Naive thymus-derived CD8-positive, alpha-beta T cell (primary cell): ENCODE data around the gene CRYBA2. TPM values are rescaled to one million over a fixed set of nuclear protein-coding genes. Genes with fewer than 3 reads are reported as not detected.

Source experiments
- ATAC-seq, 2 donors: fragments of 150-1000 bp; cut with Tn5 transposase in 1 of 2; sonication (Bioruptor Pico), chemical (Tn5 transposase) in 1 of 2; 1 replicate in 1 of 2; 2 replicates in 1 of 2; pipeline ENCODE4 v1.10.0; 2021; ENCODE audit warnings: mild to moderate bottlenecking in 2 of 2, moderate library complexity in 2 of 2
- POLR2A ChIA-PET: fragments of 350-600 bp; sonication (Branson Sonifier 250); formaldehyde crosslinking; loops from one replicate; lab custom pipeline; 2021; ENCODE audit warnings: antibody characterized with exemption; lab: Charles Lee
- DNase-seq, 10 donors: peaks; one replicate each; pipeline versions ENCODE4 v3.0.0 to v3.0.0-alpha.2; 2020 to 2022
- H3K27ac Mint-ChIP-seq, 10 donors: one replicate each; pipeline ENCODE4 v1.8.0; 2020 to 2022; ENCODE audit warnings: mild to moderate bottlenecking in 10 of 10, mixed read lengths in 10 of 10, moderate library complexity in 4 of 10, inconsistent platforms in 1 of 10
- H3K27me3 Mint-ChIP-seq, 5 donors: one replicate each; pipeline ENCODE4 v1.8.0; 2021 to 2022; ENCODE audit warnings: mixed read lengths in 5 of 5
- H3K36me3 Mint-ChIP-seq, 3 donors: one replicate each; pipeline ENCODE4 v1.8.0; 2020 to 2022; ENCODE audit warnings: mixed read lengths in 3 of 3, mild to moderate bottlenecking in 2 of 3, inconsistent platforms in 1 of 3
- H3K4me1 Mint-ChIP-seq, 4 donors: one replicate each; pipeline ENCODE4 v1.8.0; 2021 to 2022; ENCODE audit warnings: mixed read lengths in 4 of 4
- H3K4me3 Mint-ChIP-seq, 10 donors: one replicate each; pipeline ENCODE4 v1.8.0; 2020 to 2022; ENCODE audit warnings: mild to moderate bottlenecking in 10 of 10, mixed read lengths in 10 of 10, moderate library complexity in 6 of 10, inconsistent platforms in 1 of 10
- H3K9me3 Mint-ChIP-seq, 9 donors: one replicate each; pipeline ENCODE4 v1.8.0; 2020 to 2022; ENCODE audit warnings: mixed read lengths in 9 of 9, mild to moderate bottlenecking in 3 of 9, inconsistent platforms in 1 of 9, moderate library complexity in 1 of 9
- polyA plus RNA-seq, 3 donors: library from polyadenylated mRNA; unstranded; fragments of 300-500 nt; fragmentation: Illumina TruSeq; gene quantifications; one replicate each; pipeline ENCODE4 v1.2.3, GENCODE V29; 2021
- total RNA-seq, 8 experiments: library from RNA in 2 of 8; stranded (reverse) in 2 of 8; gene quantifications; one replicate each; pipeline ENCODE4 v1.2.3 and lab custom pipeline; 2021 to 2026

The CRYBA2 gene
- total and polyA plus RNA-seq, 5 experiments from 2014 or later: not detected

DNA sequence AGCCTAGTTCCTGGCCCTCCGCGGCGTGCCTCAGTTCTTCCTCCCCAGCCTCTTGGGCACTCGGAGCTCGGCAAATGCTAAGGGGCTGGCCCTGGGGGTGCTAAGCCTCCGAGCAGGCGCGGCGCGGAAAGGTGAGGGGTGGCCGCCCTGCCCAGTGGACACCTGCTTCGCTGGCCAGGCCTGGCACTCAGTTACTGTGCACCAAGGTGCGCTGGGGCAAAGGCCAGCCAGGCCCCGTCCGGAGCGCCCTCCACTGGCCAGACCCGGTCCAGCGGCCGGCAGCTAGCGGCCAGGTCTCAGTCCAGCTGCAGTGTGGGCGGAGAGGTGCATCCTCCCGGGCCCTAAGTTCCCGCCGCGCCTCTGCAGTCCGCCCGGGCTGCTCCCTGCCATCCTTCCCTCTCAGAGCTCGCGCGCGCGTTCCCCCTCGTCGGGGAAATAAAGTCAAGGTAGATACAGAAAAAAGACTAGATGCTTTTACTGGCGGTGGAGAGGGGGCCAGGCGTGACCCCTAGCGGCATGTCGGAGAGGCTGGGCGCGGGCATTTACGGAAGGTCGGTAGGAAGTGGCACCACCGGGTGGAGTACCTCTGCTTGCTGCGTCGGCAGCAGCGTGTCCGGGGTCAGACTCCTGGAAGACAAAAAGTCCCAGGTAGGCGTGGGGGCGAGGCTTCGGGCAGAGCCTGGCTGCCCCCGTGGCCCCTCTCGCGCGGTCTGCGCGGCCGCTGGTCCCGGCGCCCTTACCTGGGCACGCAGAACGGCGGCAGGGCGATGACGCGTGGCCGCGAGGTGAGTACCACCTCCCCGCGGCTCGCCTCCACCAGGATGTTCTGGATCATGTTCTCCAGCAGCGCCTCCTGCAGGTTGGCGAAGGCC lies 9.4 kb upstream of the CRYBA2 start:
- Mint-ChIP-seq H3K36me3 (peaks cover 0 to 4% (median 0%) of the 10 kb centered on the region in 3 donors), H3K4me1 (peaks cover 9 to 23% (median 16%) of the 10 kb centered on the region in 4 donors), H3K9me3 (no peaks in the 10 kb centered on the region), H3K27me3 (peaks cover 36 to 90% (median 77%) of the 10 kb centered on the region in 5 donors), H3K4me3 (peak overlapping the region; percentile 60 to 88 (median 82)), H3K27ac (no peak overlapping the region)
- peak; percentile 63 to 66 for ATAC-seq
- POLR2A ChIA-PET: interaction anchor here (0.6 to 1.0 kb wide), 2 partner anchors 8 to 678 kb away, joined by 3 to 6 read pairs; no protein-coding TSS in a partner anchor
- DNase-seq: peak in 7 of 10 donors; percentile 17 to 53 (median 37)

DNA sequence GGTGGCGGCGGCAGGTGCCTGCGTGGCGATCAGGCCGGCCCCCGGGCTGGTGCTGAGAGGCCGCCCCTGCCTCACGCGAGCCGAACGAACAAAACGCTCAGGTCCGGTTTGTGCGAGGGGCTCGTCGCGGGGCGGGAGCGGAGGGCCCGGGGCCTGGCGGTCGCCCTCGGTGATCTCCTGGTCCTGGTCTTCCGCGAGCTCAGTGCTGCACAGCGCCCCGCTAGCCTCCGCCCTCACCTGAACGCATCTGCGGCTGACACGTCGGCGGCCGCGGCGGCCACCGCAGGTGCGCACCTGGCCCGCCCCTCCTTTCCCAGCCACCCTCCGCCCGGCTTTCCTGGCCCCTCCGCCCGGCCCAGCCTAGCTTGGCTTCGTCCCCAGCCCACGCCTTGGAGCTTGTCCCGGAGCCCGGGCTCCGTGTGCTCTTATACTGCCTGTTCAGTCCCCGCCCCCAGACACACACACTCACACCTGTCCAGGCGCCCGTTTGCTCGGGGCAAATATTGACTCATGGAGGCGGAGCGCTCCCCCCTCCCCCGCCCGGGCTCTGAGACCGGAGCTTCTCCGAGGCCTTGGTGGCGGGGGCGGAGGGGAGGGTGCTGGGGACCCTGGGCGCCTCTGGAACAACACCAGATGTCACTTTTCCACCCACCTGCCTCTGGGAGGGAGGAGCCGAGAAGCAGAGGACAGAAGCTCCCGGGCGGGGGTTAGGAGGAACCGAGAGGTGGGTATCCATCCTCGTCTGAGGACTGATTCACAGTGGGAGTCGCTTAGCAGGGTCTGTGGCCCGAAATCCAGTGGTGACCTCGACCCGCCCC lies 8.6 kb upstream of the CRYBA2 start:
- ATAC-seq (peak; percentile 37 to 46), DNase-seq (no peak)
- H3K4me1 Mint-ChIP-seq: peaks cover 10 to 23% (median 17%) of the 10 kb centered on the region in 4 donors
- POLR2A ChIA-PET: interaction anchor here (1.0 kb wide), 1 partner anchor 9 kb away, joined by 3 read pairs; no protein-coding TSS in a partner anchor
- H3K27ac Mint-ChIP-seq: peak overlapping the region in 1 of 10 donors; percentile 56
- H3K4me3 Mint-ChIP-seq: peak overlapping the region; percentile 4 to 88 (median 57)
- H3K9me3 Mint-ChIP-seq: no peaks in the 10 kb centered on the region
- H3K36me3 Mint-ChIP-seq: peaks cover 0 to 2% (median 1%) of the 10 kb centered on the region in 3 donors
- peaks cover 34 to 90% (median 78%) of the 10 kb centered on the region in 5 donors for H3K27me3 Mint-ChIP-seq

DNA sequence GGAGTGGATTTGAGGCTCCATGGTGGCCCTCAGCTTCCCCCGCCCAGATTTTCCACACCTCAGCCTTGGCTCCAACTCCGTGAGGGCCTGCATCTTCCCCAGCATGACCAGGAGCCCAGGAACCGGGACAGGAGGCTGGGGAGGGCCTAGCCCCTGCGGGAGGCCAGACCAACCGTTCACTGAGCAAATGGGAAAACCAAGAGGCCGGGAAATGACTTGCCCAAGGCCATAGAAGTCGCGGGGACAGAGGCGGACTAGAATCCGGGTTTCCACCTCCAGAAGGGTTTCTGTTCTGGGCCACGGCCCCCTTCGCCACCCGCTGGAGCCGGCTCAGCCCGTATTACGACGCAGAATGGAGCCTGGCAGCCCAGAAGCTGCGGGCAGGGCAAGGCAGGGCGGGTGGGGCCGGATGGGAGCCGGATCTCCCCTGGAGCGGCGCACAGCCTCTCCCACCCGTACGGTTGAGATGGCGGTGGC lies 7.9 kb upstream of the CRYBA2 start:
- Mint-ChIP-seq H3K27me3 (peaks cover 33 to 92% (median 77%) of the 10 kb centered on the region in 5 donors), H3K27ac (no peak overlapping the region), H3K36me3 (peaks cover 0 to 2% (median 0%) of the 10 kb centered on the region in 3 donors), H3K4me1 (peaks cover 10 to 29% (median 19%) of the 10 kb centered on the region in 4 donors), H3K4me3 (peak overlapping the region in 7 of 10 donors; percentile 8 to 79 (median 45)), H3K9me3 (no peaks in the 10 kb centered on the region)
- ATAC-seq (peak; percentile 26 to 31), DNase-seq (no peak)
- POLR2A ChIA-PET: no interaction called here

DNA sequence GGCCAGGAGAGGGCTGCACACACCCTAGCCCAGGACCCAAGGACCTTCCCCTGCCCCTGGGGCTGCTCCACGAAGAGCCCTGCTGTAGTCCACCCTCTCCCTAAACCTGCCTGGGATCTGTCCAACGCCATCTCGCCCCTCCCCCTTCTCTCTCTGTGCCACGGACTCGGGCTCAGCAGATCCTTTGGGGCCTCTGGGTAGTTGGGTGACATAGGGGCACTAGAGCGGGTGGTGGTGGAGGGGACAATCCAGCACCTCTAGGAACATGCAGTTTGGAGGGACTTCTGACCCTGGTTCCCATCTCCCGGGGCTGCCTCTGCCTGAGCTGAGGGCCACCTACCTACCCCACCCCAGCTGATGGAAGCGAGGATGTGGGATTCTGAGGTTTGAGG lies 7.3 kb upstream of the CRYBA2 start:
- H3K36me3 Mint-ChIP-seq: peaks cover 0 to 2% (median 0%) of the 10 kb centered on the region in 3 donors
- DNase-seq: no peak
- peak overlapping the region in 7 of 10 donors; percentile 8 to 79 (median 45) for H3K4me3 Mint-ChIP-seq
- H3K9me3 Mint-ChIP-seq: no peaks in the 10 kb centered on the region
- H3K27me3 Mint-ChIP-seq: peaks cover 35 to 92% (median 77%) of the 10 kb centered on the region in 5 donors
- no peak overlapping the region for H3K27ac Mint-ChIP-seq
- ATAC-seq: no peak
- POLR2A ChIA-PET: no interaction called here
- H3K4me1 Mint-ChIP-seq: peaks cover 11 to 34% (median 23%) of the 10 kb centered on the region in 4 donors

DNA sequence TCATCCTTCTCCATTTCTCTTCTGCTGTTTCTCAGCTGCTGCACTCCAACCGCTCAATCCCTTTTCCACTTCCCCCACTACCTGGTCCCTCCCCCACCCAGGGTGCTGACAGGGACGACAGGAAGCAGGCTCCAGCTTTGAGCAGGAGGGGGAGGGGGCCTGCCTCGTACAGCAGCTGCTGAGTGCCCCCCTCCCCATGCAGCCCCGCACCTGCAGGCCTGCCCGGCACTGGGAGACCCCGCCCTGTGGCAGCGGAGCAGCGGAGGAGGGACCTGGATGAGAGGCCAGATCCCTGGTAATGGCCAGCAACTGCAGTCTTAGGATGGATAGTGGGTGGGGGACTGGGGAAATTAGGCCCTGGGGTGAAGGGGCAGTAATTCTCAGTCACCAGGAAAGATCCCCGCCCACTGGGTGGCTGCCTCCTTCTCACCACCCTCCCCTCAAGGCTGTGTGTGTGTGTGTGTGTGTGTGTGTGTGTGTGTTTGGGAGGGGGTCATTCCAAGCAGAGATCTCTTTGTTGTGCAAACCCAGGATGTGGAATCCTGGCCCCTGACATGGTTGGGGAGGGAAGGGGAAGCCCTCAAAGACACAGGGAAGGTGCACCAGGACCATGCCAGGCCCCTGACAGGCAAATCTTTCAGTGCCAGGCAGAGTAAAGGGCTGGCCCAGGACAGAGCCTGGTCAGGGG lies 6.8 kb upstream of the CRYBA2 start:
- POLR2A ChIA-PET: no interaction called here
- peak overlapping the region in 1 of 10 donors; percentile 5 for H3K4me3 Mint-ChIP-seq
- no peaks in the 10 kb centered on the region for H3K9me3 Mint-ChIP-seq
- peaks cover 14 to 37% (median 24%) of the 10 kb centered on the region in 4 donors for H3K4me1 Mint-ChIP-seq
- peak overlapping the region in 2 of 10 donors; percentile 7 to 49 for H3K27ac Mint-ChIP-seq
- H3K27me3 Mint-ChIP-seq: peaks cover 41 to 92% (median 77%) of the 10 kb centered on the region in 5 donors
- no peak for ATAC-seq
- DNase-seq: no peak
- peaks cover 0 to 2% (median 0%) of the 10 kb centered on the region in 3 donors for H3K36me3 Mint-ChIP-seq

DNA sequence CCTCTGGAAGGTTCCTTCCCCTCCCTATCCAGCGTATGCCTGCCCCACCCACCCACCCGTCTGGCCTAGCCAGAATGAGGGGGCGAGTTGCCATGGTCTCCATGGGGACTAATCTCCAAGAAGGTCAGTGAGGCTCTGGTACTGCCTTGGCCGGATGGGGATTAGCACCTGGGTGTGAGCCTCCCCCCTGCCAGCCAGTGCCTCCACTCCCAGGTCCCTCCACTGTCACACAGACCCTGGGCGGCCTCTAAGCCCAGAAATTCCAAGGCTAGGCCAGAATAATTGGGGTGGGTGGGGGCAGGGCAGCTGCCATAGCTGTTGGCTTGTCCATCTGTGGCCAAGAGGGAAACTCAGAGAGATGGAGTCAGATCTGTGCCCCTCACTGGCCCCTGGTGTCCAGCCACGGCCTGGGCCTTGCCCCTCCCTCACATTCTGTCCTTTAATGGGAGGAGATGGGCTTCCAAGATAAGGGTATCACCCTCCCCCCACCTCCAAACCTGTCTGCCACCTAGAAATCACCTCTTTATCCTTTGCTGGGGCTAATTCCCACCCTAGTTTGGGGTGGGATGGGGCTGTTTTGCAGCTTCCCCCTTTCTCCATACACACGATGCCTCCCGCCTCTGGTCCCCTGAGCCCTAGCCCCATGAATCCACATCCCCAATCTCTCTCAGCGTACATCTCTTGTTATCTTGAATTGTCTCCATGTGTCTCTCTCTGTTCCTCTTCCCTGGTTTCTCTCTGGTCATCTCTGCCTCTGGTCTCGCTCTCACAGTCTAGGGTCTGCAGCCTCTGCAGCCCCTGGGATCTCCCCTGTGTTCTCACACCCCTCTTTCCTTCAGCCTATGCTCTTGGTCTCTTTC lies 6.0 kb upstream of the CRYBA2 start:
- Mint-ChIP-seq H3K27ac (peak overlapping the region in 1 of 10 donors; percentile 7), H3K27me3 (peaks cover 38 to 92% (median 72%) of the 10 kb centered on the region in 5 donors), H3K36me3 (peaks cover 0 to 2% (median 0%) of the 10 kb centered on the region in 3 donors), H3K4me3 (peak overlapping the region in 2 of 10 donors; percentile 5 to 32), H3K4me1 (peaks cover 13 to 37% (median 24%) of the 10 kb centered on the region in 4 donors), H3K9me3 (no peaks in the 10 kb centered on the region)
- POLR2A ChIA-PET: no interaction called here
- DNase-seq (no peak), ATAC-seq (no peak)

DNA sequence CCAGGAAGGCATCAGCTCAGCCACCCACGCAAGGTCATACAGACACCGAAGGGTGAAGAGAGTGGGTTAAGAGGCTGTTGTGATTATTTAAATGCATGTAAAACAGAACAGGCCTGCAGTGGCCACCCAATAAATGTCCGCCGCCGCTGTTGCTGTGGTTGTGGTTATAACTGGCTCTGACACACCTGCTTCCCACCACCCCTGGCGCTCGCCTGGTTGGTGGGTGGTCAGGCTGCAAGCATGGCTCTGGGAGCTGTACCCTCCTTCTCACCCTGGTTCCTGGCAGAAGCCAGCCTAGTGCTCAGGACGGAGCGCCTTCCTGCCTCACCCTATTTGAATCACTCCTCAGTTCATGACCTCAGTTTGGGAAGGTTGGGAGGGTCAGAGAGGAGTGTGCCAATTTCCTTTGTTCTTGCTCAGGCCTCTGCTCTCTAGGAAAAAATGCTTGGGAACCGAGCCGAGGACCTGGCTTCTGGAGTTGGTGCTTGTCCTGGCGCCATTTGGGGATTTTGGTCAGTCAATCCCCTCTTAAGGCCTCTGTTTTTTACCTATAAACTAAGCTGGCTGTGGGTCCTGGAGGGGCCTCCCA lies 5.3 kb upstream of the CRYBA2 start:
- Mint-ChIP-seq H3K4me3 (peak overlapping the region in 1 of 10 donors; percentile 42), H3K9me3 (no peaks in the 10 kb centered on the region), H3K27ac (no peak overlapping the region), H3K36me3 (peaks cover 0 to 2% (median 0%) of the 10 kb centered on the region in 3 donors), H3K27me3 (peaks cover 30 to 90% (median 68%) of the 10 kb centered on the region in 5 donors), H3K4me1 (peaks cover 9 to 31% (median 24%) of the 10 kb centered on the region in 4 donors)
- DNase-seq: no peak
- POLR2A ChIA-PET: no interaction called here
- ATAC-seq: no peak

DNA sequence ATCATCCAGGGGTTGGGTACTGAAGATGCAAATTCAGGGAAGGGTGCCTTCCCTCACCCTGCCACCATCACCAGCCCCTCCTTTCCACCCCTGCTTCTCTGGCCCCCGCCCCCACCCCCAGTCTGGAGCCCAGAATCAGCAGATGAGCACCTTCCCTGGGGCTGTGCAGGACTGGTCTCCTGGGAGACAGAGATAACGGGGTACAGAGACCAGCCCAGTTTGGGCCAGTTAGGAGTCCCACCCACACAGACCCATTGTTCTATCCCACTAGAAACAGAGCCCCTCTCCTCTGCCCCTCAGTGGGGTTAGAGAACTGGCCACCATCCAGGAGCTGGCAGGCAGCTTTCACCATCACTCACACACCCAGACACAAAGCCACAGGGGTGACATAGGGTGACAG lies 4.5 kb upstream of the CRYBA2 start:
- peaks cover 26 to 83% (median 64%) of the 10 kb centered on the region in 5 donors for H3K27me3 Mint-ChIP-seq
- ATAC-seq: no peak
- no peaks in the 10 kb centered on the region for H3K9me3 Mint-ChIP-seq
- H3K4me3 Mint-ChIP-seq: peak overlapping the region in 2 of 10 donors; percentile 20 to 42
- peaks cover 7 to 24% (median 19%) of the 10 kb centered on the region in 4 donors for H3K4me1 Mint-ChIP-seq
- H3K36me3 Mint-ChIP-seq: peaks cover 0 to 2% (median 0%) of the 10 kb centered on the region in 3 donors
- no peak for DNase-seq
- H3K27ac Mint-ChIP-seq: no peak overlapping the region
- POLR2A ChIA-PET: no interaction called here

DNA sequence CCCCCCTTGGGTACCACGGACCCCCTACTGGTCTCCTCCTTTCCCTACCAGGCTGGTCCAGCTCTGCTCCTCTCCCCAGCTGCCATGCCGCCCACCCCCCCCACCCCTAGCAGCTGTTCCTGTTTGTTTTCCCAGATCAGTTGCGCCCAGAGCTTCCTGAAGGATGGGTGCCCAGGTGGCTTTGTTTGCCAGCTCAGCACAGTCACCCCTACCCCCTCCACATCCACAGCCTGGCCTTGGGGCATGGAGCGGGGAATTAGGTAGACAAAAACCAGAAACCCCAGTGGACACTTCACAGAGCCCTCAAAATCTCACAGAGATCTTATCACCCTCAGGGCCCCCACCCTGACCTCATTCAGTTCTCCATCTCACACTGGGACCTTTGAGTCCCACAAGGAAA lies 3.7 kb upstream of the CRYBA2 start:
- Mint-ChIP-seq H3K27ac (peak overlapping the region in 2 of 10 donors; percentile 60 to 73), H3K36me3 (peaks cover 0 to 2% (median 0%) of the 10 kb centered on the region in 3 donors), H3K27me3 (peaks cover 26 to 83% (median 63%) of the 10 kb centered on the region in 5 donors), H3K4me1 (peaks cover 5 to 16% (median 15%) of the 10 kb centered on the region in 4 donors), H3K4me3 (peak overlapping the region in 2 of 10 donors; percentile 12 to 24), H3K9me3 (no peaks in the 10 kb centered on the region)
- ATAC-seq: no peak
- DNase-seq: no peak
- POLR2A ChIA-PET: interaction anchor here (0.6 kb wide), 1 partner anchor 121 kb away, joined by 3 read pairs; no protein-coding TSS in a partner anchor

DNA sequence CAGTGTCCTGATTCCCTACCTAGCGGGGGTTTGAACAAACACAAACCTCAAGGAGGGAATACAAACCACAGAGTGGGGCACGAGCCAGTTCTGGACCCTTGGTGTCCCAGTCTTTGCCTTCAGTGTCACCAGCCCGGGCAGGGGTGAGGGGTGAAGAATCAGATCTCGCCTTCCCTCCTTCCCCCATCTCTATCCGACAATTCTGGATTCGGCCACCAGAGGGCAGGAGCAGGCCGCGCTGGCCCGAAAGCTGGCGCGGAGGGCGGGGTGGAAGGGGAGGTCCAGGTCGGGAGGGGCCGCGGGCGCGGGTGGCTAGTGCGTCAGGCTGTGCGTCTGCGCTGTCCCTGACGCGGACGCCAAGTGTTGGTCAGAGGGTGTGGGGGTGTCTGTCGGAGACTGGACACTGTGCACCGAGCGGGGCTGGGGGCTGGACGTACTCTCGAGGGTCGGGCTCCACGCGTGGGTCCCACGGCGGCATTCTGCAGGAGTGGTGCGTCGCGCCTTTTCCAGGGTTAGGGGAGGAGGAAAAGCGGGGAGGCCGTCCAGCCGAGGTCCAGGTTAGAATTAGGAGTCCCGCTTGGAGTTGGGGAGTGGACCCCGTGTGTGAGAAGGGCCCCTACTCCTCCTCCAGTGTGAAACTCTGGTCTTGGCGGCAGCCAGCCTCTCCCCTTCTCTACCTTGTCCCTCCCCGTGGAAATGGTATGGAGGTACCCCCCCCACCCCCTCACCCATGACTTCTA lies 2.9 kb upstream of the CRYBA2 start:
- H3K4me1 Mint-ChIP-seq: peaks cover 5 to 16% (median 15%) of the 10 kb centered on the region in 4 donors
- POLR2A ChIA-PET: interaction anchor here (0.6 kb wide), 1 partner anchor 120 kb away, joined by 3 read pairs; no protein-coding TSS in a partner anchor
- peak overlapping the region in 9 of 10 donors; percentile 5 to 62 (median 46) for H3K4me3 Mint-ChIP-seq
- peak; percentile 53 to 83 (median 70) for DNase-seq
- H3K9me3 Mint-ChIP-seq: no peaks in the 10 kb centered on the region
- H3K27ac Mint-ChIP-seq: no peak overlapping the region
- H3K36me3 Mint-ChIP-seq: peaks cover 0 to 2% (median 0%) of the 10 kb centered on the region in 3 donors
- peak; percentile 66 to 81 for ATAC-seq
- peaks cover 34 to 88% (median 67%) of the 10 kb centered on the region in 5 donors for H3K27me3 Mint-ChIP-seq
